GM12864 (cell line): Measurements from ENCODE around the gene DYNLRB1.

Experiments
- DNase-seq: peaks from one replicate; pipeline ENCODE4 v3.0.0-alpha.2; 2011; ENCODE audit warnings: low read depth
- H3K4me3 ChIP-seq: 2 replicates; pipeline ENCODE4 v1.5.1; 2011; ENCODE audit warnings: mild to moderate bottlenecking, low read depth, low read length, control low read depth
- CTCF ChIP-seq: IDR thresholded peaks from 2 replicates; pipeline ENCODE4 v1.5.1; 2011; ENCODE audit warnings: low read depth, mild to moderate bottlenecking, moderate library complexity, low read length, control low read depth, inconsistent platforms; ENCODE audit errors: missing control alignments

DYNLRB1 gene

GRCh38 chr20:34564833-34565232, 48.6 kb downstream of the DYNLRB1 start:
- TF ChIP-seq CTCF: no peak
- no peak overlapping the region for H3K4me3 ChIP-seq
- DNase-seq: no peak

DNA sequence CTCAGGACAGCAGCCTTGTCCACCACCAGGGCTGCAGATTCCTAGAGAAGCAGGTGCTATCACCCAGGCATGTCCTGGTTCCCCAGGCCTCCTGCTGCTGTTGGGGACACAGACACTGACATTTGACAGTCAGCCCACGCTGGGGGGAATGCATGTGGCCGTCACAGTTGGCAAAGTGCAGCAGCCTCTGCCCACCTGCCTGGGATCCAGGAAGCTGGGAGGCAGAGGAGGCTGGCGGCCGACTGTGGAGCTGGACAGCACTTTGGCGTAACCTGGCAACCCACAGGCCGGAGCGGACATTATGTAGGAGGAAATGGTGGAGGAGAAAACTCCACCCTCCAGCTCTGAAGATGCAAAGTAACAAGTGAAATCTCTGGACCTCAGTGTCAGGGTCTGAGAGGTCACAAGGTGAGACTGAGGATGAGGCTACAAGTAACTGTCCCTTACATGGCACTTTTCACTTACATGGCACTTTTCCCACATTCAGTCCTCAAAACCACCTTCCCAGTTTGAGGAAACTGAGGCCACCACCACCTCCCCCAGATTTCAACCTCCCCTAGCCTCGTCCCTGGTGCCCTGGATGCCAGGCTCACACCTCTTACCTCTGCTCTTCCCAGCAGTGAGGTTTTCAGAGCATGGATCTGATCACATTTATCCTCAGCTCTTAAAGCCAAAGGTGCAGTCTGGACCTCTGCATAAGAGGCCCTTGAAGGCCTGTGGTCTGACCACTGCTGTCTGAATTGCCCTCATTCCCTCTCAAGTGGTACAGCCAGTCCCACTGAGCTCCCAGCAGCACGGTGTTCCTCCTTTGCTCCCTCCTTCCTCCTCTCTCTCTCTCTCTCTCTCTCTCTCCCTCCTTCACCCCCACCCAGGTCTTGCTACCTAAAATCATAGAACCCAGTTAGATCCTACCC, 51.0 kb downstream of the DYNLRB1 start:
- H3K4me3 ChIP-seq: no peak overlapping the region
- TF ChIP-seq CTCF: no peak
- DNase-seq: no peak

DNA sequence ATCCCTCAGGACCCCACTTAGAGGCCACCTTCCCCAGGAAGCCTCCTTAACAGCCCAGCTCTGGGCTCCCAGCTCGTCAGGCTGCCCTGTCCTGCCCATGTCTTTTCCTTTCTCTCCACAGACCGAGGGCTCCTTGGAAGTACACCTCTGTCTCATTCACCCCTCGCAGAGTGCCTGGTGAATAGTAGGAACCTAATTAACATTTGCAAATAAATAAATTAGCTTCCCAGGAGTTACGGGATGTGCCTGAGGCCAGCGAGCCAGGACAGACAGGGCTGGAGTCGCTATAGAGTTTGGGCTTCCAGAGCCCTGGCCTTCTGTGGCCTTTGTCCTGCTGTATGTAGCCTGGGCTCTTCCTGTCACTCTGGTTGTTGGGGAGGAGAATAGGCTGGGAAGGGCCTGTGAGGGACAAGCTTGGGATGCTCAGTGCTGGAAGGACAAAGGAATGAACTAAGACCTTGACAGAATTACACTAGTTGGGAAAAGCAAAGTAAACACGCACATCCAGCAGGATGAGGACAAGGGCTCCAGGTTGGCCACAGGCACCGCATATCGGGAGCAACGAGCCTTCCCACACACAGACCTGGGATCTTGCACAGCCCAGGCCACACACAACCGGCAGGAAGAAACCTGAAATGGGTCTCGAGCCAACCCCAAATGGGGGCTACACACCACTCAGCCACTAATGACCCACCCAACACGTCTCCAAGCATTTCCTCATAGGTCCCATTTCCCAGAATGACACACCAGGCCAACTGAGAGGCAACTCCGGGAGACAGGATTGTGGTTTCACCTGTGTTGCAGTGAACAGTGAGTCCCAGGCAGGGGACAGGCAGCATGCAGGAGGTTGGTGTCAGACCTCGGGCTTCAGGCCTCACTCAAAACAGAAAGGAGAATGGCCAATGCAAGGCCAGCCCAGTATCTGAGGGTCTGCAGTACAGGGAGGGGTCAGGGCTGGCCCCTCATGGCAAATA, 52.0 kb downstream of the DYNLRB1 start:
- no peak for DNase-seq
- no peak for TF ChIP-seq CTCF
- H3K4me3 ChIP-seq: no peak overlapping the region

DNA sequence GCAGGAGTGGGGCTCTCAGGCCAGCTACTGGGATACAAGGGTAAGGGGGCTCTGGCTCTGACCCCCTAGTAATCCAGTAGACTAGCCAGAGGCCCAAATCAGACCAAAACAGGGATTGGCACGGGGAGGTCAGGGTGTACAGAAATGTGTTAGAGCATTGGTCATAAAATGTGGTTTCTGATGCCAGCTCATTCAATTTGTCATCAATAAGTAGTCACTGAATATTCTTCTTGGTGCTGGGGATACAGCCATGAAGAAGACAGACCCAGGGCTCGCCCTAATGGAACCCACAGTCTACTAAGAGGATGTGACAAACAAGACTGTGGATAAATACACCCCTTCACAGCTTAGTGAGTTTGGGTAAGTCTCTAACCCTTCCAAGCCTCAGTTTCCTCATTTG, 53.4 kb downstream of the DYNLRB1 start:
- no peak for TF ChIP-seq CTCF
- H3K4me3 ChIP-seq: no peak overlapping the region
- DNase-seq: no peak

GRCh38 chr20:34570859-34571306, 54.7 kb downstream of the DYNLRB1 start:
- TF ChIP-seq CTCF: no peak
- DNase-seq: no peak
- H3K4me3 ChIP-seq: no peak overlapping the region

DNA sequence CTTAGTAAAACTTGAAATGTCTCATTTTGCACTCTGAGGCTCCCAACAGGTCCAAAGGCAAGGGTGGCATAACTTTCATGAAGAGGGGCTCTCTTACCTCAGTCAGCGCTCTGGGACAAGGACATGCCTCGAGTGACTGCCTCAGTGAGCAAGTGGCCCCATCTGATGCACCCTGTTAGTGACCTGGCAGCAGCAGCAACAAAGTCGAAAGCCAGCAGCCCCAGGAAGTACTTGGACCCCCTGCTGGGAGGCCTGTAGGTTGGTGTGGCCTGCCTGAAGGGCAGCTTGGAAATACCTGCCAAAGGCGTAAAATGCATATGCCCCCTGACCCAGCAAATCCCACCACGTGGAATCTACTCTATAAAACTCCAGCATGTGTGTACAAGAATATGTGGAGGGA, 55.5 kb downstream of the DYNLRB1 start:
- DNase-seq: no peak
- no peak overlapping the region for H3K4me3 ChIP-seq
- TF ChIP-seq CTCF: no peak
